ENCODE results near the gene CTNNAL1. TPM values are rescaled to one million over a fixed set of nuclear protein-coding genes. Genes with fewer than 3 reads are reported as not detected.

CTNNAL1 gene
- total RNA-seq, 1 experiment from 2014 or later: 72.0 TPM

- CTCF ChIA-PET: no interaction called here
- Histone ChIP-seq H3K27me3 (replicated peaks; ENCODE audit: insufficient read depth, low read depth, low read length, poor library complexity) (no peaks in the 10 kb centered on the region), H3K9me3 (ENCODE audit: low read depth, low read length, poor library complexity, severe bottlenecking) (no peaks in the 10 kb centered on the region), H3K27ac (ENCODE audit: low read depth, low read length, poor library complexity, severe bottlenecking) (peak overlapping the region; percentile 50), H3K4me3 (ENCODE audit: low read depth, low read length, poor library complexity, severe bottlenecking) (no peak overlapping the region), H3K36me3 (ENCODE audit: insufficient read depth, low read length, poor library complexity, severe bottlenecking) (peaks cover 28% of the 10 kb centered on the region), H3K4me1 (ENCODE audit: insufficient read depth, low read length, poor library complexity, severe bottlenecking) (peaks cover 21% of the 10 kb centered on the region)
- no TSS peak for BruUV-seq (replicated peaks)
- POLR2A ChIA-PET (ENCODE audit: low non-redundant PET): no interaction called here
- TF ChIP-seq EZH2 (IDR thresholded peaks at IDR 0.05; ENCODE audit: borderline replicate concordance, low read depth, low read length, poor library complexity, severe bottlenecking): no peak
- TF ChIP-seq CTCF (conservative IDR thresholded peaks at IDR 0.05; ENCODE audit: low read depth, low read length): no peak
- intact Hi-C loops (cut with micrococcal nuclease; ENCODE audit: unreplicated experiment): no loop called here
- DNase-seq (ENCODE audit: low spot score): peak; percentile 8
These were observed 23.7 kb upstream of the CTNNAL1 start for GRCh38 chr9:109036744-109037680.

GRCh38 chr9:109035684-109036423 is 22.6 kb upstream of the CTNNAL1 start:
- TF ChIP-seq EZH2 (IDR thresholded peaks at IDR 0.05; ENCODE audit: borderline replicate concordance, low read depth, low read length, poor library complexity, severe bottlenecking) (no peak), CTCF (conservative IDR thresholded peaks at IDR 0.05; ENCODE audit: low read depth, low read length) (no peak)
- H3K36me3 ChIP-seq (ENCODE audit: insufficient read depth, low read length, poor library complexity, severe bottlenecking): peaks cover 28% of the 10 kb centered on the region
- intact Hi-C loops (cut with micrococcal nuclease; ENCODE audit: unreplicated experiment): no loop called here

GRCh38 chr9:109033941-109034700 is 20.8 kb upstream of the CTNNAL1 start:
- POLR2A ChIA-PET (ENCODE audit: low non-redundant PET): no interaction called here
- Histone ChIP-seq H3K4me3 (ENCODE audit: low read depth, low read length, poor library complexity, severe bottlenecking) (no peak overlapping the region), H3K9me3 (ENCODE audit: low read depth, low read length, poor library complexity, severe bottlenecking) (no peaks in the 10 kb centered on the region), H3K4me1 (ENCODE audit: insufficient read depth, low read length, poor library complexity, severe bottlenecking) (peaks cover 21% of the 10 kb centered on the region), H3K36me3 (ENCODE audit: insufficient read depth, low read length, poor library complexity, severe bottlenecking) (peaks cover 28% of the 10 kb centered on the region), H3K27ac (ENCODE audit: low read depth, low read length, poor library complexity, severe bottlenecking) (no peak overlapping the region), H3K27me3 (replicated peaks; ENCODE audit: insufficient read depth, low read depth, low read length, poor library complexity) (no peaks in the 10 kb centered on the region)
- TF ChIP-seq CTCF (conservative IDR thresholded peaks at IDR 0.05; ENCODE audit: low read depth, low read length) (no peak), EZH2 (IDR thresholded peaks at IDR 0.05; ENCODE audit: borderline replicate concordance, low read depth, low read length, poor library complexity, severe bottlenecking) (no peak)
- BruUV-seq (replicated peaks): no TSS peak
- intact Hi-C loops (cut with micrococcal nuclease; ENCODE audit: unreplicated experiment): no loop called here
- CTCF ChIA-PET: no interaction called here
- DNase-seq (ENCODE audit: low spot score): no peak

More at GRCh38 chr9:109035684-109036423, 22.6 kb upstream of the CTNNAL1 start:
- no peaks in the 10 kb centered on the region for H3K27me3 ChIP-seq (replicated peaks; ENCODE audit: insufficient read depth, low read depth, low read length, poor library complexity)
- no peaks in the 10 kb centered on the region for H3K9me3 ChIP-seq (ENCODE audit: low read depth, low read length, poor library complexity, severe bottlenecking)
- H3K4me1 ChIP-seq (ENCODE audit: insufficient read depth, low read length, poor library complexity, severe bottlenecking): peaks cover 21% of the 10 kb centered on the region
- ChIA-PET CTCF (no interaction called here), POLR2A (ENCODE audit: low non-redundant PET) (no interaction called here)
- H3K4me3 ChIP-seq (ENCODE audit: low read depth, low read length, poor library complexity, severe bottlenecking): no peak overlapping the region
- H3K27ac ChIP-seq (ENCODE audit: low read depth, low read length, poor library complexity, severe bottlenecking): peak overlapping the region; percentile 50
- peak; percentile 73 for DNase-seq (ENCODE audit: low spot score)
- BruUV-seq (replicated peaks): no TSS peak

Measured in A673 (cell line).